ENCODE results near the gene PDCD1. TPM values are rescaled to one million over a fixed set of nuclear protein-coding genes. Genes with fewer than 3 reads are reported as not detected.
"Not testable (repeated sequence)": the region's sequence is repeated elsewhere in the genome, so short reads cannot be mapped to it uniquely, and the experiment has no call there.

Gene PDCD1
- total RNA-seq, 1 donor from 2014 or later = 3.3 TPM

- Histone ChIP-seq H3K4me3 (peak overlapping the region; percentile 32), H3K36me3 (no peaks in the 10 kb centered on the region), H3K27me3 (ENCODE audit: low read depth) (peaks cover 15% of the 10 kb centered on the region), H3K4me1 (peaks cover 8% of the 10 kb centered on the region), H3K9me3 (replicated peaks) (peaks cover 2% of the 10 kb centered on the region), H3K27ac (replicated peaks) (no peak overlapping the region)
- TF ChIP-seq CTCF (IDR thresholded peaks at IDR 0.05; ENCODE audit: borderline replicate concordance) = no peak
- intact Hi-C loops (cut with micrococcal nuclease) = no loop called here
- no peak for DNase-seq
These were observed 37.0 kb downstream of the PDCD1 start for GRCh38 chr2:241821460-241822263.

GRCh38 chr2:241820625-241821384, 37.9 kb downstream of the PDCD1 start:
- Histone ChIP-seq H3K27me3 (ENCODE audit: low read depth) (peaks cover 8% of the 10 kb centered on the region), H3K9me3 (replicated peaks) (no peaks in the 10 kb centered on the region), H3K4me1 (peaks cover 8% of the 10 kb centered on the region), H3K4me3 (peak overlapping the region; percentile 32), H3K36me3 (no peaks in the 10 kb centered on the region), H3K27ac (replicated peaks) (no peak overlapping the region)
- TF ChIP-seq CTCF (IDR thresholded peaks at IDR 0.05; ENCODE audit: borderline replicate concordance) = no peak
- intact Hi-C loops (cut with micrococcal nuclease) = no loop called here
- no peak for DNase-seq

- H3K27me3 ChIP-seq (ENCODE audit: low read depth); H3K36me3 ChIP-seq; H3K9me3 ChIP-seq (replicated peaks); H3K4me3 ChIP-seq; H3K4me1 ChIP-seq; intact Hi-C loops (cut with micrococcal nuclease); H3K27ac ChIP-seq (replicated peaks); DNase-seq: not testable (repeated sequence)
These were observed 38.6 kb downstream of the PDCD1 start for GRCh38 chr2:241819947-241820624.

GRCh38 chr2:241818943-241819270, 39.8 kb downstream of the PDCD1 start:
- no peak for DNase-seq
- Histone ChIP-seq H3K27ac (replicated peaks) (no peak overlapping the region), H3K27me3 (ENCODE audit: low read depth) (peaks cover 8% of the 10 kb centered on the region), H3K36me3 (no peaks in the 10 kb centered on the region), H3K4me3 (no peak overlapping the region), H3K9me3 (replicated peaks) (no peaks in the 10 kb centered on the region), H3K4me1 (peaks cover 8% of the 10 kb centered on the region)
- intact Hi-C loops (cut with micrococcal nuclease) = no loop called here
- no peak for TF ChIP-seq CTCF (IDR thresholded peaks at IDR 0.05; ENCODE audit: borderline replicate concordance)

- Histone ChIP-seq H3K9me3 (replicated peaks) (no peaks in the 10 kb centered on the region), H3K4me3 (no peak overlapping the region), H3K36me3 (no peaks in the 10 kb centered on the region), H3K4me1 (peaks cover 8% of the 10 kb centered on the region), H3K27ac (replicated peaks) (no peak overlapping the region), H3K27me3 (ENCODE audit: low read depth) (peaks cover 8% of the 10 kb centered on the region)
- TF ChIP-seq CTCF (IDR thresholded peaks at IDR 0.05; ENCODE audit: borderline replicate concordance) = no peak
- no peak for DNase-seq
- intact Hi-C loops (cut with micrococcal nuclease) = no loop called here
These were observed 40.3 kb downstream of the PDCD1 start for GRCh38 chr2:241818229-241818942.

- DNase-seq; H3K27ac ChIP-seq (replicated peaks); H3K4me1 ChIP-seq; H3K36me3 ChIP-seq; intact Hi-C loops (cut with micrococcal nuclease); H3K9me3 ChIP-seq (replicated peaks); H3K4me3 ChIP-seq; H3K27me3 ChIP-seq (ENCODE audit: low read depth): not testable (repeated sequence)
These were observed 40.9 kb downstream of the PDCD1 start for GRCh38 chr2:241817821-241818215.
